H1 (cell line): ENCODE data around the gene DUSP9. TPM values are rescaled to one million over a fixed set of nuclear protein-coding genes. Genes with fewer than 3 reads are reported as not detected.

Experiments used
- CTCF ChIA-PET: fragments of 300-600 bp; sonication (Branson Sonifier 250); formaldehyde crosslinking; loops from one replicate; lab custom pipeline; 2021; ENCODE audit not compliant: partially characterized antibody; lab: Charles Lee
- POLR2A ChIA-PET: fragments of 300-600 bp; sonication (Branson Sonifier 250); formaldehyde crosslinking; loops from one replicate; lab custom pipeline; 2021; ENCODE audit warnings: inconsistent platforms; ENCODE audit not compliant: partially characterized antibody; lab: Charles Lee
- DNase-seq, 2 experiments: peaks; one replicate each; pipeline versions ENCODE4 v3.0.0 to v3.0.0-alpha.2; 2010 to 2022; ENCODE audit warnings: low spot score in 2 of 2, low read depth in 1 of 2, mixed read lengths in 1 of 2
- FAIRE-seq: peaks from 2 replicates; lab custom pipeline; 2011; peaks lifted over from hg19 to GRCh38; lab: Jason Lieb, UNC
- H2AFZ ChIP-seq: 2 replicates; pipeline ENCODE4 v1.8.1; 2012; ENCODE audit warnings: low read length, inconsistent platforms
- H2AK5ac ChIP-seq: 2 replicates; pipeline ENCODE4 v1.6.1; 2013; ENCODE audit warnings: low read depth, low read length
- H2BK120ac ChIP-seq: replicated peaks from 2 replicates; pipeline ENCODE3; 2013; ENCODE audit warnings: low read depth, low read length, inconsistent platforms
- H2BK12ac ChIP-seq: 2 replicates; pipeline ENCODE4 v1.6.1; 2013; ENCODE audit warnings: low read depth, low read length
- H2BK15ac ChIP-seq: 2 replicates; pipeline ENCODE4 v1.6.1; 2013; ENCODE audit warnings: low read length
- H2BK20ac ChIP-seq: 2 replicates; pipeline ENCODE4 v1.6.1; 2013; ENCODE audit warnings: low read length
- H2BK5ac ChIP-seq: 2 replicates; pipeline ENCODE4 v1.6.1; 2013; ENCODE audit warnings: low read depth, low read length
- H3K14ac ChIP-seq: 2 replicates; pipeline ENCODE4 v1.6.1; 2013; ENCODE audit warnings: inconsistent platforms; ENCODE audit not compliant: insufficient read length
- H3K18ac ChIP-seq: 2 replicates; pipeline ENCODE4 v1.6.1; 2013; ENCODE audit warnings: low read length; ENCODE audit errors: extremely low read depth
- H3K23ac ChIP-seq: 2 replicates; pipeline ENCODE4 v1.6.1; 2013; ENCODE audit warnings: inconsistent platforms; ENCODE audit not compliant: insufficient read length
- H3K23me2 ChIP-seq: 2 replicates; pipeline ENCODE4 v1.6.1; 2013; ENCODE audit warnings: low read depth, low read length
- H3K27ac ChIP-seq: 2 replicates; pipeline ENCODE4 v1.6.1; 2011; ENCODE audit warnings: low read depth, low read length, inconsistent platforms
- H3K27me3 ChIP-seq, 4 experiments: replicated peaks in 1 of 4; 1 replicate in 1 of 4; 2 replicates in 3 of 4; pipeline versions ENCODE4 v1.6.1 to v1.8.1; 2011 to 2013; ENCODE audit warnings: low read length in 3 of 4, mild to moderate bottlenecking in 3 of 4, inconsistent platforms in 2 of 4, mixed read lengths in 2 of 4, moderate library complexity in 1 of 4; ENCODE audit not compliant: control insufficient read depth in 3 of 4, insufficient read depth in 3 of 4; ENCODE audit errors: extremely low read depth in 1 of 4
- H3K36me3 ChIP-seq, 4 experiments: 2 replicates each; pipeline versions ENCODE4 v1.6.1 to v1.8.1; 2011 to 2013; ENCODE audit warnings: mild to moderate bottlenecking in 4 of 4, low read length in 3 of 4, moderate library complexity in 2 of 4, control low read depth in 1 of 4, inconsistent platforms in 1 of 4; ENCODE audit not compliant: insufficient read depth in 4 of 4, control insufficient read depth in 2 of 4
- H3K4ac ChIP-seq: replicated peaks from 2 replicates; pipeline ENCODE3; 2013; ENCODE audit warnings: low read length, low read depth, mixed read lengths, inconsistent platforms; ENCODE audit not compliant: insufficient read length
- H3K4me1 ChIP-seq, 4 experiments: replicated peaks in 1 of 4; 1 replicate in 1 of 4; 2 replicates in 3 of 4; pipeline versions ENCODE4 v1.6.1 to v1.8.1; 2011 to 2013; ENCODE audit warnings: low read length in 3 of 4, inconsistent platforms in 2 of 4, mixed read lengths in 1 of 4; ENCODE audit not compliant: insufficient read depth in 4 of 4, control insufficient read depth in 3 of 4
- H3K4me2 ChIP-seq, 2 experiments: 2 replicates each; pipeline versions ENCODE4 v1.6.1 to v1.8.1; 2011 to 2013; ENCODE audit warnings: low read depth in 2 of 2, low read length in 2 of 2, control low read depth in 1 of 2, inconsistent platforms in 1 of 2, mild to moderate bottlenecking in 1 of 2; ENCODE audit not compliant: insufficient read depth in 1 of 2
- H3K4me3 ChIP-seq, 4 experiments: fragments of 200-600, 300-600 bp in 1 of 4; sonication (generic), shearing (Covaris generic), sonication (Bioruptor Twin) in 1 of 4; 2 replicates each; pipeline versions ENCODE4 v1.5.1 to v1.8.1; 2011 to 2016; ENCODE audit warnings: low read length in 4 of 4, low read depth in 3 of 4, control low read depth in 2 of 4, inconsistent platforms in 2 of 4, mild to moderate bottlenecking in 2 of 4, mixed read lengths in 1 of 4, moderate library complexity in 1 of 4; ENCODE audit not compliant: insufficient read depth in 2 of 4; ENCODE audit errors: extremely low read depth in 1 of 4
- H3K56ac ChIP-seq: replicated peaks from 2 replicates; pipeline ENCODE3; 2013; ENCODE audit warnings: low read depth, mild to moderate bottlenecking, mixed read lengths, low read length, inconsistent platforms; ENCODE audit not compliant: insufficient read length
- H3K79me1 ChIP-seq: 2 replicates; pipeline ENCODE4 v1.6.1; 2013; ENCODE audit warnings: low read depth, low read length, control low read depth
- H3K79me2 ChIP-seq, 2 experiments: 2 replicates each; pipeline versions ENCODE4 v1.6.1 to v1.8.1; 2012 to 2013; ENCODE audit warnings: low read length in 2 of 2, mild to moderate bottlenecking in 2 of 2, inconsistent platforms in 1 of 2; ENCODE audit not compliant: insufficient read depth in 2 of 2, control insufficient read depth in 1 of 2
- H3K9ac ChIP-seq, 4 experiments: replicated peaks in 1 of 4; 1 replicate in 1 of 4; 2 replicates in 3 of 4; pipeline versions ENCODE4 v1.6.1 to v1.8.1; 2011 to 2013; ENCODE audit warnings: low read depth in 3 of 4, low read length in 3 of 4, control low read depth in 2 of 4, mild to moderate bottlenecking in 2 of 4, moderate library complexity in 2 of 4, inconsistent platforms in 1 of 4; ENCODE audit errors: extremely low read depth in 1 of 4
- H3K9me3 ChIP-seq, 2 experiments: 2 replicates each; pipeline versions ENCODE4 v1.6.1 to v1.8.1; 2012 to 2013; ENCODE audit warnings: mild to moderate bottlenecking in 2 of 2, moderate library complexity in 2 of 2, control low read depth in 1 of 2, inconsistent platforms in 1 of 2, low read depth in 1 of 2, low read length in 1 of 2, mixed read lengths in 1 of 2; ENCODE audit not compliant: insufficient read depth in 2 of 2
- H4K20me1 ChIP-seq, 2 experiments: replicated peaks in 1 of 2; 2 replicates each; pipeline versions ENCODE3 to v1.8.1; 2011 to 2013; ENCODE audit warnings: inconsistent platforms in 2 of 2, low read length in 2 of 2, mild to moderate bottlenecking in 1 of 2; ENCODE audit not compliant: insufficient read depth in 2 of 2, control insufficient read depth in 1 of 2
- H4K5ac ChIP-seq: 2 replicates; pipeline ENCODE4 v1.6.1; 2013; ENCODE audit warnings: low read length, low read depth, mixed read lengths, inconsistent platforms; ENCODE audit not compliant: insufficient read length
- H4K8ac ChIP-seq: 2 replicates; pipeline ENCODE4 v1.8.0; 2013; ENCODE audit warnings: mild to moderate bottlenecking, moderate library complexity, low read length, inconsistent platforms; ENCODE audit not compliant: insufficient read depth; ENCODE audit errors: extremely low read depth
- H4K91ac ChIP-seq: replicated peaks from 2 replicates; pipeline ENCODE3; 2013; ENCODE audit warnings: low read length, mixed read lengths, inconsistent platforms; ENCODE audit not compliant: insufficient read length
- CBX5 ChIP-seq: fragments of 300-800, 300-1000 bp; sonication (generic); IDR thresholded peaks from 2 replicates; pipeline ENCODE4 v1.7.1; 2016; ENCODE audit warnings: antibody characterized with exemption, low read length, low read depth
- CEBPB ChIP-seq: IDR thresholded peaks from 2 replicates; pipeline ENCODE4 v1.6.1; 2012; ENCODE audit warnings: low read depth, low read length
- CHD2 ChIP-seq: IDR thresholded peaks from 2 replicates; pipeline ENCODE4 v1.6.1; 2012; ENCODE audit warnings: low read length, improper control_type of control experiment
- PHF8 ChIP-seq: fragments of 200-600 bp; sonication (generic); conservative IDR thresholded peaks from 2 replicates; pipeline ENCODE4 v1.7.1; 2012; ENCODE audit warnings: low read depth, mild to moderate bottlenecking, inconsistent platforms, low read length, moderate library complexity
- TBP ChIP-seq: IDR thresholded peaks from 2 replicates; pipeline ENCODE4 v1.6.1; 2011; ENCODE audit warnings: low read depth, low read length, improper control_type of control experiment
- WGBS, 2 experiments: shearing (Covaris generic) in 1 of 2; methylation state at CpG; one replicate each; pipeline versions ENCODE4 v1.1.6 to v1.1.7; 2013 to 2015; ENCODE audit warnings: low lambda C conversion rate in 2 of 2, mixed read lengths in 2 of 2, inconsistent platforms in 1 of 2, low coverage in 1 of 2, missing lambda C conversion rate in 1 of 2; ENCODE audit not compliant: insufficient replicate concordance in 2 of 2, insufficient coverage in 1 of 2, insufficient read length in 1 of 2; ENCODE audit errors: extremely low coverage in 1 of 2, missing lambda C conversion rate in 1 of 2; 5-methylcytosine and 5-hydroxymethylcytosine counted together
- polyA plus RNA-seq, 7 experiments: library from polyadenylated mRNA; depleted of rRNA in 3 of 7; stranded (reverse) in 5 of 7; unstranded in 2 of 7; fragments of >200 nt in 5 of 7; fragments of 200-250 nt in 2 of 7; gene quantifications; 1 replicate in 5 of 7; 2 replicates in 1 of 7; 4 replicates in 1 of 7; pipeline versions ENCODE4 v1.2.1 to v1.2.3, GENCODE V29; 2011 to 2013; ENCODE audit warnings: missing spikeins in 2 of 7, mixed read lengths in 2 of 7
- total RNA-seq: library from RNA; stranded (reverse); fragmentation: NEBNext Ultra II Directional; extraction: Animal tissue kit (Norgen Biotek cat#: 25700); gene quantifications from 2 replicates; pipeline ENCODE4 v1.2.1, GENCODE V29; 2021

The DUSP9 gene
- total and polyA plus RNA-seq, 2 of the 8 experiments (the other 6 are each of a cell fraction or from before 2014, with no cell fraction given): 0.80 to 1.1 TPM

GRCh38 chrX:153634832-153635231, 12.2 kb upstream of the DUSP9 start:
- no peaks in the 10 kb centered on the region for H3K23me2 ChIP-seq
- POLR2A ChIA-PET: no interaction called here
- no peak overlapping the region for H3K56ac ChIP-seq
- no peaks in the 10 kb centered on the region; a peak in 1 of 7 replicates for H3K27me3 ChIP-seq
- H2BK15ac ChIP-seq: no peak overlapping the region
- no peak overlapping the region for H3K4me2 ChIP-seq
- no peak overlapping the region for H2AK5ac ChIP-seq
- H3K79me2 ChIP-seq: no peaks in the 10 kb centered on the region
- TF ChIP-seq CBX5 (no peak), CEBPB (no peak), CHD2 (no peak), TBP (no peak), PHF8 (no peak)
- TF ChIP-seq, all 59 proteins: peak for 0
- no peaks in the 10 kb centered on the region for H3K4me1 ChIP-seq
- FAIRE-seq (no peak), DNase-seq (no peak)
- no peak overlapping the region for H3K18ac ChIP-seq
- H2BK120ac ChIP-seq: no peak overlapping the region
- CTCF ChIA-PET: interaction anchor here (1.3 to 21.6 kb wide), 7 partner anchors 8 to 70 kb away, joined by 3 to 408 read pairs (median 5); partner anchors contain the start of gene DUSP9
- H2AFZ ChIP-seq: no peak overlapping the region
- H4K8ac ChIP-seq: no peak overlapping the region
- H3K36me3 ChIP-seq: no peaks in the 10 kb centered on the region
- H3K9ac ChIP-seq: no peak overlapping the region
- H4K91ac ChIP-seq: no peak overlapping the region
- no peaks in the 10 kb centered on the region for H4K20me1 ChIP-seq
- no peaks in the 10 kb centered on the region for H3K79me1 ChIP-seq
- H3K9me3 ChIP-seq: no peaks in the 10 kb centered on the region
- no peak overlapping the region for H4K5ac ChIP-seq
- H3K4ac ChIP-seq: no peak overlapping the region
- H2BK5ac ChIP-seq: no peak overlapping the region
- H2BK12ac ChIP-seq: no peak overlapping the region
- H3K4me3 ChIP-seq: no peak overlapping the region
- no peak overlapping the region for H2BK20ac ChIP-seq
- WGBS, 2 experiments: 91% methylated on average over 13 of the region's 15 CpGs; no CpG with 5 or more reads in 1 of the 2 experiments
- no peak overlapping the region for H3K27ac ChIP-seq
- no peak overlapping the region for H3K23ac ChIP-seq
- no peak overlapping the region for H3K14ac ChIP-seq
